Sigmoid colon (tissue), 4 donors: ENCODE measurements around the gene CMTR1.

ENCODE experiments used
- CTCF ChIP-seq, 4 experiments: fragments of 450-650 bp in 3 of 4; fragments of 200-600 bp in 1 of 4; IDR thresholded peaks; one replicate each; pipeline ENCODE4 v1.5.1; 2016 to 2019; ENCODE audit warnings: antibody characterized with exemption in 4 of 4, mild to moderate bottlenecking in 3 of 4, moderate library complexity in 2 of 4
- EP300 ChIP-seq, 4 donors: sonication (generic); formaldehyde crosslinking; IDR thresholded peaks; one replicate each; pipeline ENCODE4 v1.6.1; 2017; ENCODE audit warnings: antibody characterized with exemption in 4 of 4
- POLR2A ChIP-seq, 2 donors: fragments of 450-650 bp; IDR thresholded peaks; one replicate each; pipeline ENCODE4 v1.6.1; 2016; ENCODE audit warnings: antibody characterized with exemption in 2 of 2, mild to moderate bottlenecking in 2 of 2, moderate library complexity in 2 of 2
- POLR2AphosphoS5 ChIP-seq, 4 donors: sonication (generic); formaldehyde crosslinking; IDR thresholded peaks; one replicate each; pipeline ENCODE4 v1.6.1; 2017; ENCODE audit warnings: antibody characterized with exemption in 4 of 4

- TF ChIP-seq CTCF (IDR thresholded peaks at IDR 0.05) (no peak), POLR2A (IDR thresholded peaks at IDR 0.05) (no peak), POLR2AphosphoS5 (IDR thresholded peaks at IDR 0.05) (no peak), EP300 (IDR thresholded peaks at IDR 0.05) (no peak)
Observed at GRCh38 chr6:37488476-37488875, 55.5 kb downstream of the CMTR1 start.
